Measurements from ENCODE around the gene SH2D4B. TPM values are rescaled to one million over a fixed set of nuclear protein-coding genes. Genes with fewer than 3 reads are reported as not detected.
A peak's percentile ranks its signal among the peaks of the same experiment; 100 is the strongest.

SH2D4B gene
- total RNA-seq, 1 experiment from 2014 or later, result 0.10 TPM

DNA sequence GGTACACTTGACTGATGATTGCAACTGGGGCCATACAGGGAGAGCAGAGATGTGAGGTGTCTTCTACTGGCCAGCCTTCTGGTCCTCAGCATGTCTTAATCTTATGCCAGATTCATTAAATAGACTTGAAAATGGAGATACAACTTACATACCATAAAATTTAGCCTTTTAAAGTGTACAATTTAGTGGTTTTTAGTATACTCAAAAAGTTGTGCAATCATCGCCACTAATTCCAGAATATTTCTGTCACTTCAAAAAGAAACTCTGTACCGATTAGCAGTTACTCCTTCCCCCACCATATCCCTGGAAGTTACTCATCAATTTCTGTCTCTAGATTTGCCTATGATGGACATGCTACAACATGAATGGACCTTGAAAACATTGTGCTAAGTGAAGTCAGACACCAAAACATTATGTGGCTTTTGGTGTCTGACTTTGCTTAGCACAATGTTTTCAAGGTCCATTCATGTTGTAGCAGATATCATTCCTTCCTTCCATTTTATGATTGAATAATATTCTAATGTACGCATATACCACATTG, 53.0 kb downstream of the SH2D4B start:
- no peaks in the 10 kb centered on the region for H3K9me3 ChIP-seq (ENCODE audit: control insufficient read depth, insufficient read depth, low read depth, low read length)
- ATAC-seq (no peak), DNase-seq (ENCODE audit: low read depth, low spot score) (no peak)
- in situ Hi-C loops (cut with HindIII; ENCODE audit: low pct_unique_long_range_greater_than_20kb, low sequenced_read_pairs), result no loop called here
- no peak overlapping the region for H3K27ac ChIP-seq (ENCODE audit: low read length)
- no peaks in the 10 kb centered on the region for H3K4me1 ChIP-seq (ENCODE audit: control insufficient read depth, insufficient read depth, low read length)
- no peaks in the 10 kb centered on the region for H3K36me3 ChIP-seq (ENCODE audit: control insufficient read depth, insufficient read depth, low read length)
- ChIA-PET CTCF (no interaction called here), POLR2A (no interaction called here)
- no peak overlapping the region for H3K4me3 ChIP-seq (ENCODE audit: low read depth in 2 of 2, low read length in 2 of 2)
- no peak for TF ChIP-seq TCF7L2 (IDR thresholded peaks at IDR 0.05; ENCODE audit: low read depth, low read length)
- TF ChIP-seq SIN3A (IDR thresholded peaks at IDR 0.05; ENCODE audit: borderline replicate concordance, insufficient read depth, low read depth, low read length), result no peak
- TF ChIP-seq, protein P1, sequence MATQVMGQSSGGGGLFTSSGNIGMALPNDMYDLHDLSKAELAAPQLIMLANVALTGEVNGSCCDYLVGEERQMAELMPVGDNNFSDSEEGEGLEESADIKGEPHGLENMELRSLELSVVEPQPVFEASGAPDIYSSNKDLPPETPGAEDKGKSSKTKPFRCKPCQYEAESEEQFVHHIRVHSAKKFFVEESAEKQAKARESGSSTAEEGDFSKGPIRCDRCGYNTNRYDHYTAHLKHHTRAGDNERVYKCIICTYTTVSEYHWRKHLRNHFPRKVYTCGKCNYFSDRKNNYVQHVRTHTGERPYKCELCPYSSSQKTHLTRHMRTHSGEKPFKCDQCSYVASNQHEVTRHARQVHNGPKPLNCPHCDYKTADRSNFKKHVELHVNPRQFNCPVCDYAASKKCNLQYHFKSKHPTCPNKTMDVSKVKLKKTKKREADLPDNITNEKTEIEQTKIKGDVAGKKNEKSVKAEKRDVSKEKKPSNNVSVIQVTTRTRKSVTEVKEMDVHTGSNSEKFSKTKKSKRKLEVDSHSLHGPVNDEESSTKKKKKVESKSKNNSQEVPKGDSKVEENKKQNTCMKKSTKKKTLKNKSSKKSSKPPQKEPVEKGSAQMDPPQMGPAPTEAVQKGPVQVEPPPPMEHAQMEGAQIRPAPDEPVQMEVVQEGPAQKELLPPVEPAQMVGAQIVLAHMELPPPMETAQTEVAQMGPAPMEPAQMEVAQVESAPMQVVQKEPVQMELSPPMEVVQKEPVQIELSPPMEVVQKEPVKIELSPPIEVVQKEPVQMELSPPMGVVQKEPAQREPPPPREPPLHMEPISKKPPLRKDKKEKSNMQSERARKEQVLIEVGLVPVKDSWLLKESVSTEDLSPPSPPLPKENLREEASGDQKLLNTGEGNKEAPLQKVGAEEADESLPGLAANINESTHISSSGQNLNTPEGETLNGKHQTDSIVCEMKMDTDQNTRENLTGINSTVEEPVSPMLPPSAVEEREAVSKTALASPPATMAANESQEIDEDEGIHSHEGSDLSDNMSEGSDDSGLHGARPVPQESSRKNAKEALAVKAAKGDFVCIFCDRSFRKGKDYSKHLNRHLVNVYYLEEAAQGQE (IDR thresholded peaks at IDR 0.05; ENCODE audit: insufficient read depth in 1 of 2, low read depth in 2 of 2, low read length in 1 of 2), result no peak
- no peak for TF ChIP-seq POLR2AphosphoS5 (IDR thresholded peaks at IDR 0.05; ENCODE audit: low read depth, low read length)
- no peak for TF ChIP-seq CTCF (IDR thresholded peaks at IDR 0.05)
- H3K27me3 ChIP-seq (ENCODE audit: control insufficient read depth, insufficient read depth, low read length), result no peaks in the 10 kb centered on the region; the same call in 1 of the 2 replicates
- intact Hi-C loops (cut with micrococcal nuclease; ENCODE audit: unreplicated experiment), result no loop called here
- BruUV-seq (replicated peaks), result no TSS peak

- H3K36me3 ChIP-seq (ENCODE audit: control insufficient read depth, insufficient read depth, low read length), result no peaks in the 10 kb centered on the region
- H3K9me3 ChIP-seq (ENCODE audit: control insufficient read depth, insufficient read depth, low read depth, low read length), result no peaks in the 10 kb centered on the region
- intact Hi-C loops (cut with micrococcal nuclease; ENCODE audit: unreplicated experiment) (no loop called here), in situ Hi-C loops (cut with HindIII; ENCODE audit: low pct_unique_long_range_greater_than_20kb, low sequenced_read_pairs) (no loop called here)
- TF ChIP-seq TCF7L2 (IDR thresholded peaks at IDR 0.05; ENCODE audit: low read depth, low read length), result no peak
- peak; percentile 96 for TF ChIP-seq CTCF (IDR thresholded peaks at IDR 0.05)
- no peak for TF ChIP-seq SIN3A (IDR thresholded peaks at IDR 0.05; ENCODE audit: borderline replicate concordance, insufficient read depth, low read depth, low read length)
- no peak overlapping the region for H3K27ac ChIP-seq (ENCODE audit: low read length)
- ChIA-PET CTCF (interaction anchor here (0.6 to 1.4 kb wide), 7 partner anchors 14 to 175 kb away, joined by 3 to 8 read pairs (median 5); no protein-coding TSS in a partner anchor), POLR2A (no interaction called here)
- no TSS peak for BruUV-seq (replicated peaks)
- peak; percentile 87 for ATAC-seq
- no peak overlapping the region for H3K4me3 ChIP-seq (ENCODE audit: low read depth in 2 of 2, low read length in 2 of 2)
- peak; percentile 25 for DNase-seq (ENCODE audit: low read depth, low spot score)
- H3K4me1 ChIP-seq (ENCODE audit: control insufficient read depth, insufficient read depth, low read length), result no peaks in the 10 kb centered on the region
- H3K27me3 ChIP-seq (ENCODE audit: control insufficient read depth, insufficient read depth, low read length), result no peaks in the 10 kb centered on the region; the same call in 1 of the 2 replicates
Observed at GRCh38 chr10:80596391-80597257, 58.9 kb downstream of the SH2D4B start.
